ENCODE data around the gene CSTF2T. TPM values are rescaled to one million over a fixed set of nuclear protein-coding genes. Genes with fewer than 3 reads are reported as not detected.

The CSTF2T gene
- total RNA-seq, 1 experiment from 2014 or later: 42.1 TPM

GRCh38 chr10:51745397-51745796 lies 46.0 kb upstream of the CSTF2T start:
- H3K56ac ChIP-seq (ENCODE audit: insufficient read length, low read depth, low read length): no peak overlapping the region
- WGBS (ENCODE audit: extremely low coverage, insufficient read length, low lambda C conversion rate): no CpG with 5 or more reads among the region's 2 CpGs
- no peaks in the 10 kb centered on the region for H4K20me1 ChIP-seq (ENCODE audit: control insufficient read depth, insufficient read depth, insufficient read length)
- no peak overlapping the region for H3K9ac ChIP-seq (ENCODE audit: extremely low read depth, insufficient read length, low read length)
- H3K4ac ChIP-seq (ENCODE audit: low read depth, low read length): no peak overlapping the region
- H2AK5ac ChIP-seq (ENCODE audit: insufficient read length, low read length): no peak overlapping the region
- H3K27me3 ChIP-seq (ENCODE audit: insufficient read depth, low read length): no peaks in the 10 kb centered on the region
- peaks cover 4% of the 10 kb centered on the region; the same call in 1 of the 2 replicates for H3K4me1 ChIP-seq (ENCODE audit: insufficient read depth, low read length)
- no peak overlapping the region for H2BK20ac ChIP-seq (ENCODE audit: low read depth, low read length, poor library complexity, severe bottlenecking)
- H3K27ac ChIP-seq (ENCODE audit: insufficient read length, low read depth, low read length): no peak overlapping the region
- H3K27ac Mint-ChIP-seq: no peak overlapping the region
- no peaks in the 10 kb centered on the region for H3K23me2 ChIP-seq (ENCODE audit: insufficient read length, low read depth, low read length, poor library complexity, severe bottlenecking)
- H2AFZ ChIP-seq (ENCODE audit: low read length): no peak overlapping the region
- H2BK120ac ChIP-seq (ENCODE audit: low read depth, low read length, poor library complexity, severe bottlenecking): no peak overlapping the region
- no peak overlapping the region for H3K18ac ChIP-seq (ENCODE audit: insufficient read length, low read depth, low read length)
- H2BK12ac ChIP-seq (ENCODE audit: insufficient read length, low read depth, low read length): no peak overlapping the region
- H3K36me3 Mint-ChIP-seq (ENCODE audit: insufficient read depth in 1 of 3, low read depth in 3 of 3): no peaks in the 10 kb centered on the region
- no peak overlapping the region for H3K4me3 Mint-ChIP-seq
- no peak overlapping the region for H4K5ac ChIP-seq (ENCODE audit: insufficient read length, low read depth, low read length)
- H3K9me3 ChIP-seq (ENCODE audit: control insufficient read depth, low read depth, low read length): no peaks in the 10 kb centered on the region
- H3K14ac ChIP-seq (ENCODE audit: insufficient read depth, low read length): no peak overlapping the region
- no peak overlapping the region for H4K91ac ChIP-seq (ENCODE audit: insufficient read length, low read depth, low read length)
- no peak overlapping the region for H3K4me2 ChIP-seq (ENCODE audit: insufficient read depth, insufficient read length, low read length)
- H3K9me3 Mint-ChIP-seq: no peaks in the 10 kb centered on the region
- H3K4me1 Mint-ChIP-seq: peaks cover 6 to 12% of the 10 kb centered on the region in 2 experiments
- DNase-seq: no peak
- no peak overlapping the region for H3K23ac ChIP-seq (ENCODE audit: insufficient read length, low read depth, low read length)
- H4K8ac ChIP-seq (replicated peaks; ENCODE audit: insufficient read length, low read depth, low read length): no peak overlapping the region
- no peak for TF ChIP-seq CTCF (conservative IDR thresholded peaks at IDR 0.05)
- no peak overlapping the region for H2BK5ac ChIP-seq (ENCODE audit: insufficient read length, low read length)
- H3K27me3 Mint-ChIP-seq (ENCODE audit: low read depth): no peaks in the 10 kb centered on the region
- no peak overlapping the region for H2BK15ac ChIP-seq (ENCODE audit: low read depth, low read length)
- no peaks in the 10 kb centered on the region for H3K79me1 ChIP-seq (ENCODE audit: insufficient read depth, low read depth, low read length, poor library complexity, severe bottlenecking)
- H3T11ph ChIP-seq (ENCODE audit: low read length): no peak overlapping the region
- H3K79me2 ChIP-seq (ENCODE audit: insufficient read depth, low read length): no peaks in the 10 kb centered on the region; the same call in 1 of the 2 replicates
